ENCODE data around the gene KNCN. TPM values are rescaled to one million over a fixed set of nuclear protein-coding genes. Genes with fewer than 3 reads are reported as not detected.

KNCN gene
- total RNA-seq, 1 donor from 2014 or later, result not detected

GRCh38 chr1:46544561-46545240 is 6.7 kb downstream of the KNCN start:
- ATAC-seq (ENCODE audit: low read depth) (no peak), DNase-seq (no peak)
- POLR2A ChIA-PET, result no interaction called here
- H3K4me3 Mint-ChIP-seq, result no peak overlapping the region
- no peaks in the 10 kb centered on the region for H3K9me3 Mint-ChIP-seq
- intact Hi-C loops (cut with micrococcal nuclease), result loop anchor here (5.0 kb wide), 1 partner anchor 97 kb away; no protein-coding TSS in a partner anchor
- H3K36me3 Mint-ChIP-seq (ENCODE audit: low read depth), result no peaks in the 10 kb centered on the region
- no peak overlapping the region for H3K27ac Mint-ChIP-seq
- TF ChIP-seq CTCF (IDR thresholded peaks at IDR 0.05), result no peak
- H3K4me1 Mint-ChIP-seq, result peaks cover 5% of the 10 kb centered on the region
- CTCF ChIA-PET, result no interaction called here
- H3K27me3 Mint-ChIP-seq, result peaks cover 63% of the 10 kb centered on the region

DNA sequence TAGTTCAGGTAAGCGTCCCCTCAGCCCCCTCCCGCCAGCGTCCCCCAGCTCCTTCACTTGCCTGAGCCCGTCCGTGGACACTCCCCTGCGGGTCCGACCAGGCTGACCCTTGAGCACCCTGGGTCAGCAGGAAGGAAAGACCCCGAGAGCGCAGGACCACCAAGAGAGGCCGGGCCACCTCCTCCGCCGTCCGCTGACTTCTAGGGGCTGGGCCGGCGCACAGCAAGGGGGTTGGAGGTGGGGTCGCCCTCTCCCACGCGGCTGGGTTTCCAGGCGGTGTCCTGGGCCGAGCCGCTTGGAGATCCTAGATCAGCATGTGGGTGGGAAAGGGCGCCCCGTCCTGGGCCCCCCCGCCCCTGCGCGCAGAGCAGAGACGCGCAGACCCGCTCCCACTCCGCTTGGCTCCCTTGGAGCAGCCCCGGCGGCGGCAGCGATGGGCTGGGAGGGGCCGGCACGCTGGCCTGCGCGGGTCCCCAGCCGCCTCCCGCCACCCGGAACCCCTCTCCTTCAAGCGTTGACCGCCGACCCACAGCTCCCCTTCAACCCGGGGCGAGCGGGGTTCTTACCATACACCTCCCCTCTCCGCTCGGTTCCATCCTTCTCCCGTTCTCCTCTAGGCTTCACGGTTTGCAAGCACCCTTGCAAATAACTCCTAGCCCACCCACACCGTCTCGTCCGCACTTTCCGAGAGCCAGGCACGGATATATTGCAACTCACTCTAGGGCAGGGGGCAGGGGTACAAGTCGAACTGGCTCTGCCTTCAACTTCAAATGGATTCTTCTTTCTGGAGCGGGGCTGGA is 7.5 kb downstream of the KNCN start:
- no peaks in the 10 kb centered on the region for H3K4me1 Mint-ChIP-seq
- no peak overlapping the region for H3K27ac Mint-ChIP-seq
- ATAC-seq (ENCODE audit: low read depth) (no peak), DNase-seq (no peak)
- H3K36me3 Mint-ChIP-seq (ENCODE audit: low read depth), result no peaks in the 10 kb centered on the region
- H3K4me3 Mint-ChIP-seq, result no peak overlapping the region
- CTCF ChIA-PET, result no interaction called here
- H3K9me3 Mint-ChIP-seq, result no peaks in the 10 kb centered on the region
- intact Hi-C loops (cut with micrococcal nuclease), result no loop called here
- peaks cover 56% of the 10 kb centered on the region for H3K27me3 Mint-ChIP-seq
- no peak for TF ChIP-seq CTCF (IDR thresholded peaks at IDR 0.05)
- POLR2A ChIA-PET, result no interaction called here

GRCh38 chr1:46543382-46543760 is 8.1 kb downstream of the KNCN start:
- no peaks in the 10 kb centered on the region for H3K4me1 Mint-ChIP-seq
- no peak overlapping the region for H3K4me3 Mint-ChIP-seq
- H3K27me3 Mint-ChIP-seq, result peaks cover 61% of the 10 kb centered on the region
- H3K27ac Mint-ChIP-seq, result no peak overlapping the region
- no peak for ATAC-seq (ENCODE audit: low read depth)
- no peaks in the 10 kb centered on the region for H3K9me3 Mint-ChIP-seq
- H3K36me3 Mint-ChIP-seq (ENCODE audit: low read depth), result no peaks in the 10 kb centered on the region
- ChIA-PET CTCF (no interaction called here), POLR2A (no interaction called here)
- no peak for TF ChIP-seq CTCF (IDR thresholded peaks at IDR 0.05)
- intact Hi-C loops (cut with micrococcal nuclease), result no loop called here
- DNase-seq, result no peak

DNA sequence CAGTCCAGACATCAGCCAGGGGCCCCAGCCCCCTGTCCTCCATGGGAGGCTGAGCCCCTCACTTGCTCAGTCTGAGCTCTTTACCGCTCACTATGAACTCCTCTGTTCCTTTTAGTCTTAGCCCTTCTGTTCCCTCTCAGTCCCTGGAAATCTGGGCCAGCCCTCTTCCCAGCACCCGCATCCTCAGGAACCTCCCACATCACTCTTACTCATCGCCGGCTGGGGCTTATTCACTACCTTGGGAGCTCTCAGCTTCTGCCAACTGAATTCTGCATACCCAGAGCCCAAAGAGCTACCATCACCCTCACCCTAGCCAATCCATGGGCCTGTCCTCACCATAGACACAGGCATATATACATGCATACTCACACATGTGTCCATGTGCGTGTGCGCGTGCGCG is 11.5 kb downstream of the KNCN start:
- intact Hi-C loops (cut with micrococcal nuclease), result no loop called here
- ATAC-seq (ENCODE audit: low read depth) (no peak), DNase-seq (no peak)
- peaks cover 2% of the 10 kb centered on the region for H3K9me3 Mint-ChIP-seq
- TF ChIP-seq CTCF (IDR thresholded peaks at IDR 0.05), result no peak
- H3K36me3 Mint-ChIP-seq (ENCODE audit: low read depth), result no peaks in the 10 kb centered on the region
- no peak overlapping the region for H3K27ac Mint-ChIP-seq
- CTCF ChIA-PET, result no interaction called here
- H3K27me3 Mint-ChIP-seq, result peaks cover 58% of the 10 kb centered on the region
- POLR2A ChIA-PET, result no interaction called here
- no peaks in the 10 kb centered on the region for H3K4me1 Mint-ChIP-seq
- H3K4me3 Mint-ChIP-seq, result no peak overlapping the region

DNA sequence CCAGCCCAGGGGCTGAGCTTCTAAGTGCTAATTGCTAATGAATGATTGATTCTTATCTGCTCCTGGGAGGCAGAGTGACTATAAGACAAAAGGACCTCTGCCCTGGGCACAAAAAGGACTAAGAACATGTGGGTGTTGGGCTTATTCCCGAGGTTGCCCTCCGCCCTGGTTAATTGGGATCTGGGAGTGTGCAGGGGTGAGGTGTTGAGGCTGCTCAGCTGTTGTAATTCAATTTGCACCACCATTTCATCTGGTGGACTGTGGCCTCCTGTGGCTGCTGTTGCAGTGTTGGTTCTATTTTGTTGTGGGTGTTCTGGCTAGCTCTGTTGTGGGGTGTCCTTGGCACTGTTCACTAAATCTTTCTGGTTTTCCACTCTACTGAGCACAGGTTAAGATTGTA is 13.3 kb downstream of the KNCN start:
- Mint-ChIP-seq H3K4me3 (no peak overlapping the region), H3K27me3 (peaks cover 54% of the 10 kb centered on the region)
- CTCF ChIA-PET, result no interaction called here

More for the DNA sequence above, 13.3 kb downstream of the KNCN start:
- Mint-ChIP-seq H3K4me1 (peaks cover 2% of the 10 kb centered on the region), H3K36me3 (ENCODE audit: low read depth) (no peaks in the 10 kb centered on the region), H3K27ac (no peak overlapping the region), H3K9me3 (peaks cover 2% of the 10 kb centered on the region)
- intact Hi-C loops (cut with micrococcal nuclease), result no loop called here
- POLR2A ChIA-PET, result no interaction called here
- TF ChIP-seq CTCF (IDR thresholded peaks at IDR 0.05), result no peak
- DNase-seq (no peak), ATAC-seq (ENCODE audit: low read depth) (no peak)

Measured in activated B cell treated with CpG ODN at 0.5 μM for 24 hours (primary cell).